HG03457 (cell line): ENCODE data around the gene PPP2R3A.

ENCODE experiments used
- ATAC-seq: cut with Tn5 transposase; IDR thresholded peaks from one replicate; pipeline ENCODE4 v1.9.1; 2021; ENCODE audit warnings: moderate number of reproducible peaks; ENCODE audit not compliant: unreplicated experiment

PPP2R3A gene

GRCh38 chr3:136193278-136194054 lies 227.9 kb downstream of the PPP2R3A start:
- no peak for ATAC-seq

DNA sequence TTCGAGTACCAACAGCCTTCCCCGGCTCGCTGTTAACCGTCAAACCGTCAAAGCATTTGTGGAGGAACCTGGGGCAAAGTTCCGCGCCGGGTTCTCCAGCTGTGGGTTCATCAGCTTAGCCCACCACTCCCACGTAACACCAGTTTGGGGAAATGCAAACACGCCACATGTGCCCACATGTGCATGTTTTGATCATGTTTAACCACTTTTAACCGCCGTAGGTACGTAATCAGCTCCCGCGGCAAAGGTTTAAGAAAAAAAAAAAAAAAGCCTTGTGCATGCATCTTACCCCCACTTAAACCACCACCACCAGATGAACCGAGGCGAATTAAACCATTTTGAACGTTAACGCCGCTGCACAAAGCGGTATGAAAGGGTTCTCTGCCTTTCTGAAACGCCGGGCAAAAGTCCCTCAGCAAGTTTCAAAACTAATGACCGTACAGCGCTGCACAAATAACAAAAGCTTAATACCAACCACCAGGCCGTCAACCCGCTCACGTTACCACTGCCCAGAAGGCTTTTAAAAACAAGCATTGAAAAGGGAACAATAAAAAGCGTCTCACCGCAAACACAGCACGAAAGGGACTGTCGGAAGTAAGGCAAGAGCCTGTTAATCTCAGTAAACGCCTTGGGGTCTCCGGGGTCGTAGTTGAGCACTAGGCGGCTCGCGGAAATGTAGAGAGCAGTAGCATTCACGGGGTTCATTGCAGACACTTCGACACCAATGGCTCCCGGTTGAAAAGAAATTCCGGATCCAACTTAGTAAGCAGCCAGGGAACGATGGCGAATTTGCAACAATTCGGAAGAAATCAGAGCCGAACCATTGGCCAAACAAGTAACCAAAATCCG lies 229.1 kb downstream of the PPP2R3A start:
- no peak for ATAC-seq

- peak; percentile 21 for ATAC-seq
Observed at GRCh38 chr3:136195258-136196063, 229.9 kb downstream of the PPP2R3A start.

GRCh38 chr3:136196064-136196400 lies 230.5 kb downstream of the PPP2R3A start, which contains the start of gene MSL2:
Gene MSL2 (minus strand): TSS chr3:136196335. CDS start chr3:136195113, 1,222 bp downstream.
- ATAC-seq = no peak

- peak; percentile 63 for ATAC-seq
Observed at GRCh38 chr3:136196401-136197158, 231.1 kb downstream of the PPP2R3A start.

DNA sequence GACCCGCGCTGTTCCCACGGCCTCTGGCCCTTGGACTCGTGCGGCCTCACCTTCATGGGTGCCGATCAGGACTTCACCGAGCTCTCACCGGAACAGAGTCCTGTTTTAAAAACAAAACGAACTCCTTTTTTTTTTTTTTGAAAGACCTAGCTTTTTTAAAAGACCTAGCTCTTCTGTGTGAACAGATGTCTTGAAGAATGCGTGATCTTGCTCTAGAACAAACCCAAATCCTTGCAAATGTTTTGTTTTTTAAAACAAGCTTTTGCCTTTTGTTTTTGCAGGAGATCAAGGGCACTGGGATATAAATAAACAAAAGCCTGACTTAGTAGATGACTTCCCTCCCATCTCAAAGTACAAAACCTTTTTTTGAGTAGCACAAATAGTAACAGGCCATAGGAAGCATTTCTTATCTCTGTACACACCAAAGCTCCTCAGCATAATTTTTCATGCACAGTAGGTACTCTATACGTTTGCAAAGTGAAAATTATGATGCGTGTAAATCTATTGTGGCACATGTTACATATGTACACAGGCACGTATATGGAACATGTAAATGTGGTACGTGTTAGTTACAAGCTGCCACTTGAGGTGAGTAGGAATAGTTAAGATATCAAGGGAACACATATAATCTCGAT lies 231.7 kb downstream of the PPP2R3A start:
- no peak for ATAC-seq
